K562 (cell line): ENCODE data around the gene ZNF316. TPM values are rescaled to one million over a fixed set of nuclear protein-coding genes. Genes with fewer than 3 reads are reported as not detected.

Source experiments
- ARNT ChIP-seq, 2 experiments: fragments of 450-650 bp; IDR thresholded peaks; 2 replicates each; pipeline ENCODE4 v1.6.1; 2016; ENCODE audit warnings: mild to moderate bottlenecking in 1 of 2
- BACH1 ChIP-seq: fragments of 200-800 bp; sonication (Bioruptor generic); IDR thresholded peaks from 2 replicates; pipeline ENCODE4 v1.6.1; 2016; ENCODE audit warnings: missing genetic modification characterization, missing compliant biosample characterization
- BCOR ChIP-seq: fragments of 450-650 bp; IDR thresholded peaks from 2 replicates; pipeline ENCODE4 v1.6.1; 2016
- DNMT1 ChIP-seq: fragments of 450-650 bp; IDR thresholded peaks from 2 replicates; pipeline ENCODE4 v1.6.1; 2016; ENCODE audit warnings: antibody characterized with exemption, mild to moderate bottlenecking
- ELK1 ChIP-seq: sonication (generic); formaldehyde crosslinking; IDR thresholded peaks from 2 replicates; pipeline ENCODE4 v1.8.1; 2022; ENCODE audit warnings: missing genetic modification reagents
- ETV5 ChIP-seq: sonication (generic); formaldehyde crosslinking; IDR thresholded peaks from 2 replicates; pipeline ENCODE4 v1.4.0; 2020; ENCODE audit warnings: low read depth, mild to moderate bottlenecking, missing genetic modification reagents
- FOXJ2 ChIP-seq: fragments of 200-800 bp; sonication (Bioruptor generic); IDR thresholded peaks from 2 replicates; pipeline ENCODE4 v1.6.1; 2016; ENCODE audit warnings: missing genetic modification characterization, missing compliant biosample characterization
- GTF2A2 ChIP-seq: IDR thresholded peaks from 2 replicates; pipeline ENCODE4 v1.6.1; 2016; ENCODE audit warnings: mild to moderate bottlenecking, missing genetic modification characterization, missing compliant biosample characterization
- NFIX ChIP-seq: fragments of 250-450 bp; sonication (Bioruptor Pico); IDR thresholded peaks from 2 replicates; pipeline ENCODE4 v1.4.0; 2020; ENCODE audit warnings: low read depth, mild to moderate bottlenecking, moderate library complexity
- NKRF ChIP-seq: fragments of 450-650 bp; IDR thresholded peaks from 2 replicates; pipeline ENCODE4 v1.6.1; 2016; ENCODE audit warnings: borderline replicate concordance
- PRMT5 ChIP-seq: sonication (generic); formaldehyde crosslinking; IDR thresholded peaks from 2 replicates; pipeline ENCODE4 v1.5.0; 2020; ENCODE audit warnings: missing genetic modification reagents
- RERE ChIP-seq: sonication (generic); formaldehyde crosslinking; IDR thresholded peaks from 2 replicates; pipeline ENCODE4 v1.8.0; 2023; ENCODE audit warnings: missing genetic modification reagents, mild to moderate bottlenecking, borderline replicate concordance
- SAFB ChIP-seq: fragments of 200-400 bp; formaldehyde crosslinking; IDR thresholded peaks from 2 replicates; pipeline ENCODE4 v1.6.1; 2017; ENCODE audit warnings: low read depth, low read length, borderline replicate concordance
- SMAD4 ChIP-seq: fragments of 250-450 bp; sonication (Bioruptor Pico); conservative IDR thresholded peaks from 2 replicates; pipeline ENCODE4 v1.8.0; 2021; ENCODE audit warnings: inconsistent platforms, mild to moderate bottlenecking, moderate library complexity
- TCF7 ChIP-seq: sonication (generic); IDR thresholded peaks from 2 replicates; pipeline ENCODE4 v1.6.1; 2016; ENCODE audit warnings: antibody characterized with exemption, borderline replicate concordance
- TFAP4 ChIP-seq: sonication (generic); formaldehyde crosslinking; IDR thresholded peaks from 2 replicates; pipeline ENCODE4 v1.8.0; 2022; ENCODE audit warnings: missing genetic modification reagents, mild to moderate bottlenecking, moderate library complexity, borderline replicate concordance
- ZNF184 ChIP-seq: sonication (generic); formaldehyde crosslinking; IDR thresholded peaks from 2 replicates; pipeline ENCODE4 v1.5.0; 2020; ENCODE audit warnings: missing genetic modification reagents
- polyA plus RNA-seq, 8 experiments: library from polyadenylated mRNA; depleted of rRNA in 4 of 8; stranded (reverse) in 5 of 8; unstranded in 3 of 8; fragments of >200 nt; fragmentation: Nextera tagmentation in 2 of 8; fragmentation: Illumina TruSeq in 1 of 8; extraction: Ambion mirVana in 2 of 8; extraction: Trizol in 1 of 8; gene quantifications; 2 replicates each; pipeline versions ENCODE4 v1.2.1 to v1.2.3, GENCODE V29; 2011 to 2014; ENCODE audit warnings: inconsistent platforms in 1 of 8, missing spikeins in 1 of 8
- total RNA-seq, 7 experiments: library from RNA; depleted of rRNA in 6 of 7; stranded (reverse); fragments of >200 nt in 6 of 7; fragmentation: Illumina TruSeq in 2 of 7; extraction: Trizol in 2 of 7; gene quantifications; 2 replicates each; pipeline versions ENCODE4 v1.2.1 to v1.2.3, GENCODE V29; 2011 to 2021; ENCODE audit warnings: low replicate concordance in 1 of 7

The ZNF316 gene
- total and polyA plus RNA-seq, 9 of the 15 experiments (the other 6 are each of a cell fraction or from before 2014, with no cell fraction given), result 0.10 to 34.0 (median 8.6) TPM

GRCh38 chr7:6636741-6637543 lies at the start of gene ZNF316 (continued):
- no peak for TF ChIP-seq ZNF184 (CRISPR knock-in tag)
- peak; percentile 84 for TF ChIP-seq TFAP4 (CRISPR knock-in tag)
- no peak for TF ChIP-seq BCOR
- TF ChIP-seq ARNT (IDR thresholded peaks at IDR 0.05), result no peak
- TF ChIP-seq NFIX, result no peak
- no peak; the same call in 1 of the 2 replicates for TF ChIP-seq ETV5
- TF ChIP-seq RERE (CRISPR knock-in tag), result no peak
- TF ChIP-seq ELK1 (CRISPR knock-in tag), result no peak
- no peak for TF ChIP-seq TCF7
- peak; percentile 96 for TF ChIP-seq SAFB
- TF ChIP-seq FOXJ2, result no peak
- TF ChIP-seq BACH1 (tag), result no peak
- no peak for TF ChIP-seq NKRF
- TF ChIP-seq DNMT1, result no peak
- no peak for TF ChIP-seq GTF2A2 (tag)
- TF ChIP-seq SMAD4, result no peak
- no peak for TF ChIP-seq PRMT5 (CRISPR knock-in tag)
